Brain microvascular endothelial cell (primary cell): Measurements from ENCODE around the gene ME1.

ENCODE experiments used
- DNase-seq: peaks from one replicate; pipeline ENCODE4 v3.0.0-alpha.2; 2020
- H3K27ac ChIP-seq: fragments of 250-450 bp; sonication (Bioruptor Pico); 2 replicates; pipeline ENCODE4 v1.5.1; 2020; ENCODE audit warnings: mild to moderate bottlenecking, moderate library complexity
- H3K27me3 ChIP-seq: fragments of 250-450 bp; sonication (Bioruptor Pico); replicated peaks from 2 replicates; pipeline ENCODE4 v1.5.1; 2020; ENCODE audit warnings: mild to moderate bottlenecking
- H3K36me3 ChIP-seq: fragments of 250-450 bp; sonication (Bioruptor Pico); replicated peaks from 2 replicates; pipeline ENCODE4 v1.5.1; 2020; ENCODE audit warnings: mild to moderate bottlenecking
- H3K4me3 ChIP-seq: 2 replicates; pipeline ENCODE4 v1.5.1; 2011; ENCODE audit warnings: low read depth, mild to moderate bottlenecking, control low read depth, low read length, moderate library complexity
- CTCF ChIP-seq: IDR thresholded peaks from 2 replicates; pipeline ENCODE4 v1.5.1; 2011; ENCODE audit warnings: low read depth, mild to moderate bottlenecking, moderate library complexity, low read length, control low read depth, inconsistent platforms; ENCODE audit errors: missing control alignments
- in situ Hi-C: cut with HindIII; loops from 2 replicates; pipeline ENCODE4 v1.10.0; 2017; ENCODE audit warnings: low sequenced_read_pairs, low pct_ligation_motif_present

ME1 gene

DNA sequence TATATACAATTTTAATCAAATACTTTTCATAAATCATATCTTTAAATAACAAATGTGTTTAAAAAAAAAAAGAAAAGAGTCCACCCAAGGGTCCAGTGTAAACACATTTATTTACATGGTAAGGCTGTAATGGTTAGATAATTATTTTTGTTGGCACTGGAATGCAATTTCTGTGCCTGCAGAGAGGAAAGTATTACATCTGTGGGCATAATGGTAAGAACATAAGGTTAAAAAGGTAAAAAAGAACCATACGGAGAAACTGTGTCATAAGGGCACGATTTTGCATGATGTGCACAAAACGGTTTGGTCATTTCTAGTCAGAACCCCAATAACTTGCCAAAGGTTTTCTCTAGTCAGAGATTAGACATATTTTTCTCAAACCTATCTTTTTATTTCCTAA is 183.4 kb downstream of the ME1 start:
- H3K27ac ChIP-seq: no peak overlapping the region
- H3K4me3 ChIP-seq: no peak overlapping the region
- in situ Hi-C loops: no loop called here
- no peak for TF ChIP-seq CTCF
- no peak for DNase-seq
- H3K27me3 ChIP-seq: no peaks in the 10 kb centered on the region
- no peaks in the 10 kb centered on the region for H3K36me3 ChIP-seq

DNA sequence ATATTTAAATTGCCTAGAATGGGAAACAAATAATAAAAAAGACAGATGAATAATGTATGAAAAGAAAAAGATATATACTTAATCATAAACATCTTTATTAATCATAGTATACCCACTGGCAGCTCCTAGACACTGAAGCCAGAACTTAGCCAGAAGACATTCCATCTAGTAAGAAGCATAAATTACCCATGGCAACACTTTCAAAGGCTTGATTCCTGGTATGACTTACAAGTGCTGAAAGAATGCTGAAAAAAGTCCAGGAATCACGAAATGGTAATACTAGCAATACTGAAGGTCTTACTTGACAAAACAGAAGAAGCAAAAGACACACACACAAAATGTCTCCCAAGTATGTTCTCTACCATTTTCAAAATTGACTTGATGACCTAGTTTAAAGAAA is 199.7 kb downstream of the ME1 start:
- Histone ChIP-seq H3K4me3 (no peak overlapping the region), H3K36me3 (no peaks in the 10 kb centered on the region), H3K27ac (no peak overlapping the region), H3K27me3 (no peaks in the 10 kb centered on the region)
- no peak for TF ChIP-seq CTCF
- in situ Hi-C loops: no loop called here
- peak; percentile 29 for DNase-seq

- DNase-seq: no peak
These were observed 204.3 kb downstream of the ME1 start for GRCh38 chr6:83226517-83226916.

DNA sequence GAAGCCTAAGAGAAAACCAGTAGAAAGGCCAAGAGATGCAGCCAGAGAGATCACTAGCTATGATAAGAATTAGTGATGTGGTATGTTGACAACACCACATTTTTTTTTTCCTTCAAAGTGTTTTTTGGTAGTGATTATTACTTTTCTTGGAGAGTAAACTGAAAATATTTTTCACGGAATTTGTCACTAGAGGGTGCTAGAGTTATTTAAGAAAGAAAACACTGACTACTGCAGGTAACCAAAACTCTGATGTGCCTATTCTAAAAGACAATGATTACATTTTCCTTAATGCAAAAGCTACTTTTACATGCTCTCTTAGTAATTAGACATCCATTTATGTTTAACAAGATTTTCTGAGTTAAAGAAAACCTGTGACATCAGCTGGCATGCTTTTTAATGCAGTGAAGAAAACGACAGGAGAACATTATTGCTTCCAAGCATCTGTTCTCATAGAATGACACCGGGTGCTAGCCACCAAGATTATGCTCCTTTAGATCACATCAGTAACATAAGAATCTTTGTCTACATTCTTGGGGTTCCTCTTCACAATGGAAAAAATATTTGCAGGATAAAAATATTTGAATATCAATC is 208.9 kb downstream of the ME1 start:
- peak; percentile 7 for TF ChIP-seq CTCF
- Histone ChIP-seq H3K4me3 (no peak overlapping the region), H3K27me3 (no peaks in the 10 kb centered on the region), H3K27ac (no peak overlapping the region), H3K36me3 (no peaks in the 10 kb centered on the region)
- in situ Hi-C loops: loop anchor here (25.0 kb wide), 1 partner anchor 290 kb away; the partner anchor contains the start of gene PRSS35
- no peak for DNase-seq

More at GRCh38 chr6:83226517-83226916, 204.3 kb downstream of the ME1 start:
- in situ Hi-C loops: no loop called here
- Histone ChIP-seq H3K27ac (no peak overlapping the region), H3K36me3 (no peaks in the 10 kb centered on the region), H3K27me3 (no peaks in the 10 kb centered on the region), H3K4me3 (no peak overlapping the region)
- no peak for TF ChIP-seq CTCF

- in situ Hi-C loops: loop anchor here (25.0 kb wide), 1 partner anchor 291 kb away; the partner anchor contains the start of gene PRSS35
- H3K36me3 ChIP-seq: no peaks in the 10 kb centered on the region
- peak; percentile 57 for DNase-seq
- TF ChIP-seq CTCF: no peak
- no peak overlapping the region for H3K4me3 ChIP-seq
- no peaks in the 10 kb centered on the region for H3K27me3 ChIP-seq
- H3K27ac ChIP-seq: no peak overlapping the region
These were observed 209.6 kb downstream of the ME1 start for GRCh38 chr6:83221276-83221675.

GRCh38 chr6:83220121-83220520 is 210.7 kb downstream of the ME1 start:
- TF ChIP-seq CTCF: no peak
- in situ Hi-C loops: loop anchor here (25.0 kb wide), 1 partner anchor 292 kb away; the partner anchor contains the start of gene PRSS35
- Histone ChIP-seq H3K4me3 (no peak overlapping the region), H3K36me3 (no peaks in the 10 kb centered on the region), H3K27me3 (no peaks in the 10 kb centered on the region), H3K27ac (no peak overlapping the region)
- no peak for DNase-seq
